ENCODE data around the gene BCL2L11. TPM values are rescaled to one million over a fixed set of nuclear protein-coding genes. Genes with fewer than 3 reads are reported as not detected.

The BCL2L11 gene, protein sequence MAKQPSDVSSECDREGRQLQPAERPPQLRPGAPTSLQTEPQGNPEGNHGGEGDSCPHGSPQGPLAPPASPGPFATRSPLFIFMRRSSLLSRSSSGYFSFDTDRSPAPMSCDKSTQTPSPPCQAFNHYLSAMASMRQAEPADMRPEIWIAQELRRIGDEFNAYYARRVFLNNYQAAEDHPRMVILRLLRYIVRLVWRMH
- 1.7 and 36.8 TPM in 2 replicates for total RNA-seq

DNA sequence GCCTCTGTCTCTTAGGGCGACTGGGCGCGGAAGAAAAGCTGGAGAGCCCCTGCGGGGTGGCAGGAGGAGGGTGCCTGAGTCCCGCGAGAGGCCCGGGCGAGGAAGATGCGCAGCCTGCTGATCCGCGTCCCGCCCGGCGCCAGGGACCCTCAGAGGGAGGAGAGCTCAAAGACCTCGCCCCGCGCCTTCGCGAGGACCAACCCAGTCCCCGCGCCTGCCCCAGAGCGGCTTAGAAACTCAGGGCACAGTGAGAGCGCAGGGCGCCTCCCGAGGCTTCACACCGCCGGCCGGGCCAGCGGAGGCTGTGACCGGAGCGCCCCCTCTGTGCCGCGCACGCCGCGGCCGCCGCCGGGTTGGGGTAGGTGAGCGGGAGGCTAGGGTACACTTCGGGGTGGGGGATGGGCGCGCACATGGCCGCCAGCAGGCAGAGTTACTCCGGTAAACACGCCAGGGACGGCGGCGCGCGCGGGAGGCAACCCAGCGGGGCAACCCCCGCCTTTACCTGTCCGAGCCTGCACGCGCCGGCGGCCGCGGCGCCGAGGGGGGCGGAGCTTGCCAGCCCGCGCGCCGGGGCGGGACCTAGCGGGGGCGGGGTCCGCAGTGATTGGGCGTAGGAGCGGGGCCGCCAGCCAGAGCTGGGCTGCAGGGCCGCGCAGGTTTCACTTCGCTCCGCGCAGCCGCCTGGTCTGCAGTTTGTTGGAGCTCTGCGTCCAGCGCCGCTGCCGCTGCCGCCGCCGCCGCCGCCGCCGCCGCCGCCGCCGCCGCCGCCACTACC, at the start of gene BCL2L11:
Gene BCL2L11 (plus strand): TSS at position 662 of the 775 bp plus-strand sequence. CDS start 2,832 bp downstream, outside the sequence.

All from epithelial cell of alveolus of lung (primary cell).